Glutamatergic neuron (in vitro differentiated cells): ENCODE data around the gene RAPGEF1. TPM values are rescaled to one million over a fixed set of nuclear protein-coding genes. Genes with fewer than 3 reads are reported as not detected.

ENCODE experiments used
- DNase-seq: peaks from one replicate; pipeline ENCODE4 v3.0.0; 2022
- H3K27ac Mint-ChIP-seq: one replicate; pipeline ENCODE4 v1.8.0; 2020; ENCODE audit warnings: mild to moderate bottlenecking, mixed read lengths, inconsistent platforms; ENCODE audit not compliant: unreplicated experiment
- H3K27me3 Mint-ChIP-seq: one replicate; pipeline ENCODE4 v1.8.0; 2020; ENCODE audit warnings: mild to moderate bottlenecking, moderate library complexity, mixed read lengths, inconsistent platforms; ENCODE audit not compliant: unreplicated experiment
- H3K36me3 Mint-ChIP-seq: one replicate; pipeline ENCODE4 v1.8.0; 2020; ENCODE audit warnings: mild to moderate bottlenecking, mixed read lengths, inconsistent platforms; ENCODE audit not compliant: unreplicated experiment
- H3K4me1 Mint-ChIP-seq: one replicate; pipeline ENCODE4 v1.8.0; 2020; ENCODE audit warnings: mild to moderate bottlenecking, low read depth, mixed read lengths, inconsistent platforms; ENCODE audit not compliant: unreplicated experiment
- H3K4me3 Mint-ChIP-seq: one replicate; pipeline ENCODE4 v1.8.0; 2020; ENCODE audit warnings: mild to moderate bottlenecking, mixed read lengths, inconsistent platforms; ENCODE audit not compliant: unreplicated experiment
- H3K9me3 Mint-ChIP-seq: one replicate; pipeline ENCODE4 v1.8.0; 2020; ENCODE audit warnings: mild to moderate bottlenecking, moderate library complexity, mixed read lengths, inconsistent platforms; ENCODE audit not compliant: unreplicated experiment
- total RNA-seq: library from RNA; stranded (reverse); fragmentation: NEBNext Ultra II Directional; extraction: Animal tissue kit (Norgen Biotek cat#: 25700); gene quantifications from one replicate; pipeline ENCODE4 v1.2.1, GENCODE V29; 2021; ENCODE audit not compliant: unreplicated experiment
- TF ChIP-seq, protein P1 (sequence below): fragments of 200-600 bp; sonication (generic); IDR thresholded peaks from one replicate; pipeline ENCODE4 v1.5.0; 2021; ENCODE audit not compliant: partially characterized antibody, unreplicated experiment

Gene RAPGEF1
- total RNA-seq, 1 donor from 2014 or later = 319 TPM

GRCh38 chr9:131744171-131744719, 4.4 kb upstream of the RAPGEF1 start:
- no peak overlapping the region for H3K4me3 Mint-ChIP-seq
- no peak overlapping the region for H3K27ac Mint-ChIP-seq
- H3K9me3 Mint-ChIP-seq = peaks cover 6% of the 10 kb centered on the region
- H3K36me3 Mint-ChIP-seq = peaks cover 5% of the 10 kb centered on the region
- H3K4me1 Mint-ChIP-seq = no peaks in the 10 kb centered on the region
- TF ChIP-seq, protein P1, sequence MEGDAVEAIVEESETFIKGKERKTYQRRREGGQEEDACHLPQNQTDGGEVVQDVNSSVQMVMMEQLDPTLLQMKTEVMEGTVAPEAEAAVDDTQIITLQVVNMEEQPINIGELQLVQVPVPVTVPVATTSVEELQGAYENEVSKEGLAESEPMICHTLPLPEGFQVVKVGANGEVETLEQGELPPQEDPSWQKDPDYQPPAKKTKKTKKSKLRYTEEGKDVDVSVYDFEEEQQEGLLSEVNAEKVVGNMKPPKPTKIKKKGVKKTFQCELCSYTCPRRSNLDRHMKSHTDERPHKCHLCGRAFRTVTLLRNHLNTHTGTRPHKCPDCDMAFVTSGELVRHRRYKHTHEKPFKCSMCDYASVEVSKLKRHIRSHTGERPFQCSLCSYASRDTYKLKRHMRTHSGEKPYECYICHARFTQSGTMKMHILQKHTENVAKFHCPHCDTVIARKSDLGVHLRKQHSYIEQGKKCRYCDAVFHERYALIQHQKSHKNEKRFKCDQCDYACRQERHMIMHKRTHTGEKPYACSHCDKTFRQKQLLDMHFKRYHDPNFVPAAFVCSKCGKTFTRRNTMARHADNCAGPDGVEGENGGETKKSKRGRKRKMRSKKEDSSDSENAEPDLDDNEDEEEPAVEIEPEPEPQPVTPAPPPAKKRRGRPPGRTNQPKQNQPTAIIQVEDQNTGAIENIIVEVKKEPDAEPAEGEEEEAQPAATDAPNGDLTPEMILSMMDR = no peak
- peaks cover 5% of the 10 kb centered on the region for H3K27me3 Mint-ChIP-seq
- DNase-seq = no peak

DNA sequence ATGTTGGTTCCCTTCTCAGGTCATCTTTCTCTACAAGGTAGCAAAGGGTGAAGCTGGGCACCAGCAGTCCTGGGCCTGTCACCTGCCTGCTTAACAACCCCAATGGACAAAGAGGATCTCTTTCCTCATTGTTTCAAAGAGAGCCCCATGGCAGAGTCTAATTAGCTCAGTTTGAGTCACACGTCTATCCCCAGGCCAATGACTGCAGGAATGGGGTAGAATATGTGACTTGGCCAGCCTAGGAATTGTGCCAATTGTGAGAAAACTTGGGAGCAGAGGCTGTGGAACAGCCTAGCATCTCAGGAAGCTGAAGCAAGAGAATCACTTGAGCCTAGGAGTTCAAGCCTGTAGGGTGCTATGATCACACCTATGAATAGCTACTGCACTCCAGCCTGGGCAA, 3.6 kb upstream of the RAPGEF1 start:
- no peak overlapping the region for H3K4me3 Mint-ChIP-seq
- no peak for DNase-seq
- H3K27me3 Mint-ChIP-seq = peaks cover 7% of the 10 kb centered on the region
- peaks cover 13% of the 10 kb centered on the region for H3K9me3 Mint-ChIP-seq
- no peak overlapping the region for H3K27ac Mint-ChIP-seq
- H3K4me1 Mint-ChIP-seq = peaks cover 2% of the 10 kb centered on the region
- peaks cover 5% of the 10 kb centered on the region for H3K36me3 Mint-ChIP-seq
- TF ChIP-seq, protein P1 = no peak

- Mint-ChIP-seq H3K4me3 (no peak overlapping the region), H3K4me1 (peaks cover 2% of the 10 kb centered on the region), H3K9me3 (peaks cover 13% of the 10 kb centered on the region), H3K27me3 (peaks cover 7% of the 10 kb centered on the region), H3K36me3 (peaks cover 5% of the 10 kb centered on the region), H3K27ac (no peak overlapping the region)
- DNase-seq = no peak
- TF ChIP-seq, protein P1 = no peak
Measured at GRCh38 chr9:131743096-131743495, 3.2 kb upstream of the RAPGEF1 start.

GRCh38 chr9:131740898-131741297, 1.0 kb upstream of the RAPGEF1 start:
- Mint-ChIP-seq H3K4me1 (peaks cover 17% of the 10 kb centered on the region), H3K4me3 (peak overlapping the region; percentile 49), H3K27me3 (peaks cover 11% of the 10 kb centered on the region), H3K36me3 (peaks cover 5% of the 10 kb centered on the region), H3K27ac (no peak overlapping the region), H3K9me3 (peaks cover 13% of the 10 kb centered on the region)
- TF ChIP-seq, protein P1 = no peak
- no peak for DNase-seq

DNA sequence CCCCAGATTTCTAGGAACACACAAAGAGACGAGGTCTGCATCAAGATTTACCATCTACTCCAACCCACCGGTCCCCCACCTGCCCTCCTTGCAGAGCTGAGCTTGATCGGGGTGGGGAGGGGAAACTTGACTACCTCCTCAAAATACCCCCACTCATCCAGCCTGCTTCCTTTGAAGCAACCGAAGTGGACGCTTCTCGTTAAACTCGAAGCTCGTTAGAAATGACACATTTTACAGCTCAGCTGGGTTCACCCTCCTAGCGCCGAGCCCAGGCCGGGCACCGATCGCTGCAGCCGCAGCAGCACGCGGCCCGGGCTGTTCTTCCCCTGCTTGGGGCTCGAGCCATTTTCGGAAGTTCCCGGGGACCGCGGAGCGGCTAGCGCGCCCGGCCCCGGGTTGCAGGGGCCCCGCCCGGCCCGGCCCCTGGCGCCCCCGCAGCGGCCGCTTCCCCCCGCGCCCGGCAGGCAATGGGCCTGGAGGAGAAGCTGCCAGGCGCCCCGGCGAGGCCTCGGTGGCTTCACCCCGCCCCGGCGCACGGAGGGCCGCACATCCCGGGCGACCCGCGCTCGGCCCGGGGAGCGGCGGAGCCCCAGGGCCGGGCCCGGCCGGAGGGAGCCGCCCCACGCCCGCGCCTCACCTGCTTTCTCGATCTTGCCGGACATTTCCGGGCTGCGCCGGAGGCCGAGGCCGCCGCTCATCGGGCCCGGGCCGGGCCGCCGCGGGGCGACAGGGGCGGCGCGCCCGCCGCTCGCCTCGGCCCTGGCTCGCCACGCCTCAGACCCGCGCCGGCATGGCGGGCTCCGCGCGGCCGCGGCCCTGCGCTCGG, 530 bp downstream of the RAPGEF1 start:
- H3K36me3 Mint-ChIP-seq = no peaks in the 10 kb centered on the region
- H3K27me3 Mint-ChIP-seq = peaks cover 11% of the 10 kb centered on the region
- peaks cover 33% of the 10 kb centered on the region for H3K4me1 Mint-ChIP-seq
- DNase-seq = peak; percentile 48
- peaks cover 13% of the 10 kb centered on the region for H3K9me3 Mint-ChIP-seq
- H3K27ac Mint-ChIP-seq = peak overlapping the region; percentile 96
- peak overlapping the region; percentile 96 for H3K4me3 Mint-ChIP-seq
- TF ChIP-seq, protein P1 = no peak
